ENCODE data around the gene RPS6KA4. TPM values are rescaled to one million over a fixed set of nuclear protein-coding genes. Genes with fewer than 3 reads are reported as not detected.

Gene RPS6KA4
- total RNA-seq, 2 experiments from 2014 or later = 13.4 to 16.7 TPM

DNA sequence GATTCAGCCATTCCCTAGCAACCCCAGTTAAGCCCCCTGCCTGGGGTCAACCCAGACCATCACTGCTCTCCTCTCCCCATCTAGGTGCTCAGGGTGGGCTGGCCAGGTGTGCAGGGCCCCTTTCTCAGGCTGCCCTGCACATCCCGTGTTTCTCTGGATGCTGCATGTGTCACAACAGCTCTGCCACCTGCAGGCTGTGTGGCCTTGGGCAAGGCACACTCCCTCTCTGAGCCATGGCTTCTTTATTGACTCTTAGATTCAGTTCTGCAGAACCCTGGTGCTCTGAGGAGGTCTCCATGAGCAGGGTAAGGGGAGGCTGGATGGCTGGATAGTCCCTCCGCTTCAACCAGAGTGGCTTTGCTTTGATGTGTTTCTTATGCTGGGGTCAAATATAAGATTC lies 24.6 kb downstream of the RPS6KA4 start:
- ChIA-PET POLR2A (no interaction called here), CTCF (ENCODE audit: unreplicated experiment) (no interaction called here)
- no peak for TF ChIP-seq EZH2phosphoT487 (IDR thresholded peaks at IDR 0.05; ENCODE audit: borderline replicate concordance, low read depth, low read length)
- TF ChIP-seq, protein P1, sequence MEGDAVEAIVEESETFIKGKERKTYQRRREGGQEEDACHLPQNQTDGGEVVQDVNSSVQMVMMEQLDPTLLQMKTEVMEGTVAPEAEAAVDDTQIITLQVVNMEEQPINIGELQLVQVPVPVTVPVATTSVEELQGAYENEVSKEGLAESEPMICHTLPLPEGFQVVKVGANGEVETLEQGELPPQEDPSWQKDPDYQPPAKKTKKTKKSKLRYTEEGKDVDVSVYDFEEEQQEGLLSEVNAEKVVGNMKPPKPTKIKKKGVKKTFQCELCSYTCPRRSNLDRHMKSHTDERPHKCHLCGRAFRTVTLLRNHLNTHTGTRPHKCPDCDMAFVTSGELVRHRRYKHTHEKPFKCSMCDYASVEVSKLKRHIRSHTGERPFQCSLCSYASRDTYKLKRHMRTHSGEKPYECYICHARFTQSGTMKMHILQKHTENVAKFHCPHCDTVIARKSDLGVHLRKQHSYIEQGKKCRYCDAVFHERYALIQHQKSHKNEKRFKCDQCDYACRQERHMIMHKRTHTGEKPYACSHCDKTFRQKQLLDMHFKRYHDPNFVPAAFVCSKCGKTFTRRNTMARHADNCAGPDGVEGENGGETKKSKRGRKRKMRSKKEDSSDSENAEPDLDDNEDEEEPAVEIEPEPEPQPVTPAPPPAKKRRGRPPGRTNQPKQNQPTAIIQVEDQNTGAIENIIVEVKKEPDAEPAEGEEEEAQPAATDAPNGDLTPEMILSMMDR (conservative IDR thresholded peaks at IDR 0.05; ENCODE audit: low read length) = no peak
- no peaks in the 10 kb centered on the region for H3K9me3 ChIP-seq (ENCODE audit: low read length)
- H3K27ac ChIP-seq (ENCODE audit: low read depth, low read length, poor library complexity, severe bottlenecking) = no peak overlapping the region
- H3K4me3 ChIP-seq (ENCODE audit: low read depth, low read length, poor library complexity, severe bottlenecking) = no peak overlapping the region
- H3K9me2 ChIP-seq (ENCODE audit: insufficient read depth, low read length) = no peaks in the 10 kb centered on the region
- no peak overlapping the region for H3K4me2 ChIP-seq (ENCODE audit: low read length)
- peaks cover 15% of the 10 kb centered on the region for H3K4me1 ChIP-seq (ENCODE audit: insufficient read depth, low read length, poor library complexity, severe bottlenecking)
- H3K36me3 ChIP-seq (ENCODE audit: insufficient read depth, low read length) = no peaks in the 10 kb centered on the region
- intact Hi-C loops (cut with micrococcal nuclease; ENCODE audit: unreplicated experiment) = no loop called here
- no TSS peak for BruUV-seq (replicated peaks)
- no peak overlapping the region for H2AFZ ChIP-seq (ENCODE audit: low read length)
- DNase-seq (ENCODE audit: low spot score) = no peak
- no peaks in the 10 kb centered on the region for H3K79me2 ChIP-seq (ENCODE audit: insufficient read depth, low read depth, low read length)
- H4K20me1 ChIP-seq (ENCODE audit: insufficient read depth, low read length) = no peaks in the 10 kb centered on the region

DNA sequence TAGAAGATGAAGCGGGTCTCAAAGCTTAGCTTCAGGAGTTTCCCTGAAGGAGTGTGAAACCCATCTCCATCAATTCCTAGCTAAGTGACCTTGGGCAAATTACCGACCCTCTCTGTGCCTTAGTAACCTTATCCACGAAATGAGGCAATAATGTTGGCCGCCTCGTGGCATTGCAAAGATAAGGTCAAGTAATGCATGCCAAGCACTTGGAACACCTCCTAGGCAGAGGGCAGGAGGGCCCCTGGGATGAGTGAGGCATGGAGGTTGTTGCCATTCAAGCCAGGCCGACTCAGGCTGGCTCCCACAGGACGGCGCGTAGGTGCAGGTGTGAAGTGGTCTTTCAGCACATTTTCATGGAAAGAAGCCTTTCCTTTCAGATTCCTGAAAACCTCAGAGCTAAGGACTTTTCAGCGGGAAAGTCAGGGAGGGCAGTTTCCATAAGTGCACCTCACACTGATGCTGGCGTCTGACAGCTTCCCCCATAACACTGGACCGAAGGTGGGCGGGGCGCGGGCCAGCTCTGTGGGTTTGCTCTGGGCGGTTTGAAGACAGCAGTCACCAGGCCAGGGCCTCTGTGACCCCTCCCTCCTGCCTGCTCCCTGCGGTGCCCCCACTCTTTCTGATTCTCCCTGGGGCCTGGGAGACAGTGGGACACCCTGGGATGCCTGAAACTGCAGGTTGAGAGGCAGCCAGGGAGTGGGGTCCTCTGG lies 25.2 kb downstream of the RPS6KA4 start:
- peaks cover 15% of the 10 kb centered on the region for H3K4me1 ChIP-seq (ENCODE audit: insufficient read depth, low read length, poor library complexity, severe bottlenecking)
- H2AFZ ChIP-seq (ENCODE audit: low read length) = no peak overlapping the region
- no peaks in the 10 kb centered on the region for H3K9me2 ChIP-seq (ENCODE audit: insufficient read depth, low read length)
- H3K4me2 ChIP-seq (ENCODE audit: low read length) = no peak overlapping the region
- H3K27ac ChIP-seq (ENCODE audit: low read depth, low read length, poor library complexity, severe bottlenecking) = no peak overlapping the region
- no peaks in the 10 kb centered on the region for H3K9me3 ChIP-seq (ENCODE audit: low read length)
- no peaks in the 10 kb centered on the region for H3K79me2 ChIP-seq (ENCODE audit: insufficient read depth, low read depth, low read length)
- H4K20me1 ChIP-seq (ENCODE audit: insufficient read depth, low read length) = no peaks in the 10 kb centered on the region
- no peak overlapping the region for H3K4me3 ChIP-seq (ENCODE audit: low read depth, low read length, poor library complexity, severe bottlenecking)
- ChIA-PET CTCF (ENCODE audit: unreplicated experiment) (no interaction called here), POLR2A (no interaction called here)
- intact Hi-C loops (cut with micrococcal nuclease; ENCODE audit: unreplicated experiment) = no loop called here
- no peak for TF ChIP-seq EZH2phosphoT487 (IDR thresholded peaks at IDR 0.05; ENCODE audit: borderline replicate concordance, low read depth, low read length)
- TF ChIP-seq, protein P1 (conservative IDR thresholded peaks at IDR 0.05; ENCODE audit: low read length) = no peak
- DNase-seq (ENCODE audit: low spot score) = no peak
- no peaks in the 10 kb centered on the region for H3K36me3 ChIP-seq (ENCODE audit: insufficient read depth, low read length)
- no TSS peak for BruUV-seq (replicated peaks)

Data from OCI-LY7 (cell line).